Activated naive CD4-positive, alpha-beta T cell treated with anti-CD3 and anti-CD28 coated beads, Interleukin-2, amount 50 U/mL, for 72 hours (primary cell): ENCODE data around the gene MGST3. TPM values are rescaled to one million over a fixed set of nuclear protein-coding genes. Genes with fewer than 3 reads are reported as not detected.
"Not testable (repeated sequence)": the region's sequence is repeated elsewhere in the genome, so short reads cannot be mapped to it uniquely, and the experiment has no call there.

Experiments used
- ATAC-seq, 2 donors: fragments of 150-1000 bp; cut with Tn5 transposase; 2 replicates each; pipeline ENCODE4 v1.10.0; 2021; ENCODE audit warnings: mild to moderate bottlenecking in 2 of 2, moderate library complexity in 2 of 2
- DNase-seq, 2 donors: peaks; one replicate each; pipeline ENCODE4 v3.0.0; 2021 to 2022; ENCODE audit warnings: low spot score in 2 of 2
- H3K27ac Mint-ChIP-seq, 2 donors: one replicate each; pipeline ENCODE4 v1.8.0; 2022; ENCODE audit warnings: mild to moderate bottlenecking in 2 of 2, mixed read lengths in 2 of 2
- H3K36me3 Mint-ChIP-seq, 2 donors: one replicate each; pipeline ENCODE4 v1.8.0; 2022; ENCODE audit warnings: mixed read lengths in 2 of 2
- H3K9me3 Mint-ChIP-seq, 2 donors: one replicate each; pipeline ENCODE4 v1.8.0; 2022; ENCODE audit warnings: mixed read lengths in 2 of 2
- total RNA-seq, 2 donors: library from RNA; stranded (reverse); gene quantifications; one replicate each; pipeline ENCODE4 v1.2.3, GENCODE V29; 2022

MGST3 gene
- 10 to 100 TPM; 33.6 to 72.2 TPM for total RNA-seq

- DNase-seq (peak; percentile 92 to 96), ATAC-seq (peak; percentile 84 to 90)
- Mint-ChIP-seq H3K36me3 (no peaks in the 10 kb centered on the region), H3K9me3 (no peaks in the 10 kb centered on the region), H3K27ac (no peak within 1 kb of the TSS)
Measured at GRCh38 chr1:165630629-165631341, at the start of gene MGST3. MGST3 (plus strand) TSS chr1:165631234; CDS start chr1:165649848, 18,614 bp downstream.

- Mint-ChIP-seq H3K27ac (no peak overlapping the region), H3K36me3 (no peaks in the 10 kb centered on the region), H3K9me3 (no peaks in the 10 kb centered on the region)
- no peak for DNase-seq
- ATAC-seq: no peak
Measured at GRCh38 chr1:165581926-165582325, 49.1 kb upstream of the MGST3 start.

DNA sequence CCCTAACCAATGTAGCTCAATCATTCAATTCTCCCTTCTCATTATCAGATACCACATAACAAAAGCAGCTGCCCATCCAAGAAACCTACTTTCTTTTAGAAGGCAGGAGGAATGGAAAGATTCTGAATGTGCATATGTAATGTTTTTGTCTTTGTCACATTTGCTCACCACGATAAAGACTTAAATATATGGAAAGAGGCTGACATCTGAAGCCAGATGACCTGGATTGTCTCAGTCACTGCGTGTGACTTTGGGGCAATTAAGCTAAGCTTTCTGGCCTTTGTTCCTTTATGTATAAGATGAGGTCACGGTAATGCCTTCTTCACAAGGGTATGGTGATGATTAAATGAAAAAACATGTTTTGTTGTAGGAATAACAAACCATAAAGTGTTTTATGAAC lies 44.6 kb upstream of the MGST3 start:
- Mint-ChIP-seq H3K27ac (no peak overlapping the region), H3K9me3 (no peaks in the 10 kb centered on the region), H3K36me3 (no peaks in the 10 kb centered on the region)
- DNase-seq: no peak
- no peak for ATAC-seq

- not testable (repeated sequence) for DNase-seq, ATAC-seq, H3K27ac Mint-ChIP-seq
Measured at GRCh38 chr1:165591391-165591790, 39.6 kb upstream of the MGST3 start.

DNA sequence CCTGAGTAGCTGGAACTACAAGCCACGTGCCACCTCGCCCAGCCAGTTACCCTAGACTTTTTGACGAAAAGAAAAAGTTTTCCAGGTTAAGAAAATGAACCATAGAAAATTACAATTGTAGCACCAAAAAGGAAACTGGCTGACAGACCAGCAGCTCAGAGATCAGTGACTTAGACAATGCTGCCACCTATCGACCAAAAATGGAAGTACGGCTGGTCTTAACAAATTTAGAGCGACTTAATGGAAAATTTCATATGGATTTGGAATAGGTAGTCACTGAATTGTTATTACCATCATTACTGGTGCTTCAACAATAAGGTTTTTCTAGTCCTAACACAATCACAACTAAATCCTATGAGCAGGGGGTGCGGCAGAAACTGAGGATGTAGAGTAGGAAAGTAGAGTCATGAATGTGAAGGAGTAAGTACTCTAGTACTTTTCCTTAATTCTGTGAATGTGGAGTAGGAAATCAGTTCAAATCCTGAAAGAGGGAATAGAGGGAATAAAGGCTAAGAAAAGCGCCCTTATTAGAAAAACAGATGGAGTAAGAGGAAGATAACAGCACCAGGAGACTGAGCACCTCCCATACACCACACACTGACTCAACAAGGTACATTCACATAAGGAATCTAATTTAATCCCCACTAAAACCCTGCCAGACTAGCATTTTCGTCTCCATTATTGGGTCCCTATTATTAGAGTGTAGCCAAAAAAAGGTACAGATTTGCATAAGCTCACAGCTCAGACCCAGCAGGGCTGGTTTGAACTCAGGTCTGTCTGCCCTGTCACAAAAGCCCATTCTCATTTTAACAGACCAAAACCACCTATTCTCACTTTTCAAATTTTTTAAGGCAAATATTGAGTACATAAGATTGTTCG lies 37.9 kb upstream of the MGST3 start:
- peak in 1 of 2 donors; percentile 64 for ATAC-seq
- Mint-ChIP-seq H3K36me3 (no peaks in the 10 kb centered on the region), H3K27ac (no peak overlapping the region), H3K9me3 (no peaks in the 10 kb centered on the region)
- peak; percentile 58 to 78 for DNase-seq

More at GRCh38 chr1:165591391-165591790, 39.6 kb upstream of the MGST3 start:
- not testable (repeated sequence) for H3K9me3 Mint-ChIP-seq, H3K36me3 Mint-ChIP-seq

DNA sequence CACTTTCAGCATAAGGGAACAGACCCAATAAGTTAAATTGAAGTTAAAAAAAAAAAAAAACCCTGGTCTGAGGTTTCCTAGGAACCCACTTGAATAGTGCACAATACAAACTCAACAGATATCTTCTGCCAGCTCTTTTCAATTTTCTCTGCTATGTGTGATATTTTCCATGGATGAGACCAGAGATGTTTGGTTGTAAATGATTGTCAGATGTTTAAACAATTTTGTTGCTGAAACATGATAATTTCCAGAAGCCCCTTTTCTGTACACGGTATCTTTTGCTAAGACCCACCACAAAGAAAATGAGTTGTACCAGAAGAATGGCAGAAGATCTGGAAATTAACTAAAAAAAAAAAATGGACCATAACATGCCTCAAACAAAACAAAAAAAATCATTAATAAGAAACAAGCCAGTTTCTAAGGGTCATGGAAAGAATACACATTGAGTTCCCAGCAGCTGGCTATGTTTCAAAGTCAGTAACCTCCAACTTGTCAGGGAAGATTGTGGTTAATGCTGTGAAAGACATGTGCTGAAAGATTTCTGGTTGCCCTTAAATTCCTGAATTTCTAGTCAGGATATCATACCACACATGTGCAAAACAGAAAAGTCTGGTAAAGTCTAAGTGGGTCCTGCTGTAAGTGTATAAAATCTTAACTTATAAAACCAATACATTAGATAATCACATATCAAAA lies 35.6 kb upstream of the MGST3 start:
- Mint-ChIP-seq H3K9me3 (no peaks in the 10 kb centered on the region), H3K36me3 (no peaks in the 10 kb centered on the region), H3K27ac (no peak overlapping the region)
- DNase-seq (no peak), ATAC-seq (no peak)

GRCh38 chr1:165597883-165598675 lies 33.0 kb upstream of the MGST3 start:
- no peaks in the 10 kb centered on the region for H3K36me3 Mint-ChIP-seq

DNA sequence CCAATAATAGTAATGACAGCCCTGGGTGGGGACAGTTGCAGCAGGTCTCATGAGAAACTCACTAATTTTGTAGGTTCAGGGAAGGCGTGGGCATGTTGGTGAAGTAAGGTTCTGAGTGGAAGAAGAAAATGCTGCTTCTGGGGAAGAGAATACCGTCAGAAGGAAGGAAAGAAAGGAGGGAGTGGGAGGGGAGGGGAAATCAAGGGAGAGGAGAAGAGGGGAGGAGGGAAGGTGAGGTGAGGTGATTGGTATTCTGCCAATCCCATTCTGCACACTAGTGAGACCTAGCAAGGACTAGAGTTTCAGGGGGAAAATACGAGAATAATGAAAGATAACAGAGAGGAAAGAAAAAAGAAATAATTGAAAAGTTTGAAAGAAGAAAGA lies 32.4 kb upstream of the MGST3 start:
- H3K27ac Mint-ChIP-seq: peak overlapping the region; percentile 87 to 98
- no peak for ATAC-seq
- H3K9me3 Mint-ChIP-seq: no peaks in the 10 kb centered on the region
- no peaks in the 10 kb centered on the region for H3K36me3 Mint-ChIP-seq
- no peak for DNase-seq

More at GRCh38 chr1:165597883-165598675, 33.0 kb upstream of the MGST3 start:
- Mint-ChIP-seq H3K9me3 (no peaks in the 10 kb centered on the region), H3K27ac (peak overlapping the region; percentile 87 to 98)
- DNase-seq (peak; percentile 93 to 98), ATAC-seq (peak; percentile 97 to 98)

DNA sequence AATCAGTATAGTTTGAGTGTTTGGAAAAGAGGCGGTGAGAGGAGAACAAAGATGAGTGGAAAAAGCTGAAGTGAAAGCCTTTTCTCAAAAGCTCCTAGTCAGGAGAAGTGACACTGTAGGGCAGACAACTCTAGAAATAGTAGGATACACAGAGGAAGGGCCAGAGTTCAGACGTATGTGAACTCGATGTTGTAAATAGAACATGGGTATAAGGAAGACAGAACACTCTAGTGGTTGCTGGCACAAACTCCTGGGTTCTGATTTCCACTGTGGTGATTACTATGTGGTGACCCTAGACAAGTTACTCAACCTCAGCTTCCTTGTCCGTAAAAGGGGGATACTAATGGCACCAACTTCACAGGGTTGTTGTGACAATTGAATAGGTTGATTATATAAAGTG lies 30.2 kb upstream of the MGST3 start:
- DNase-seq: no peak
- Mint-ChIP-seq H3K27ac (no peak overlapping the region), H3K9me3 (no peaks in the 10 kb centered on the region), H3K36me3 (no peaks in the 10 kb centered on the region)
- ATAC-seq: no peak

DNA sequence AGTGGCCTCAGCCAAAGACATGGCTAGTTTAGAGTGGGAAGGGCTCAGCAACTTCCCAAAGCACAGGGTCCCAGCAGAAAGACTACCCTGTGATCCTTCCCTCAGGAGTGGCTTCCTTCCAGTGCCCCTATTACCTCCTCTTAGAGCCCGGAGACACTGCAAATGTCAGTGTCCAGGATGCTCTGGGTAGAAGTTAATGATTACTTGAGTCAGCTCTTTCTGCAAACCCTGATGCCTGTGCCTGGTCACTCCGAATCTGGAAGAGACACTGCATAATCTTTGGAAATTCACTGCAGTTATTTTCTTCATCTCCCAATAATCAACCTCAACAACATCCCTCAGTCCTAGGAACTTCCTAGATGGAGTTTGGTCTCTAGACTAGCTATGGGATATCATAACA lies 27.2 kb upstream of the MGST3 start:
- Mint-ChIP-seq H3K9me3 (no peaks in the 10 kb centered on the region), H3K36me3 (no peaks in the 10 kb centered on the region), H3K27ac (peak overlapping the region in 1 of 2 donors; percentile 25)
- no peak for DNase-seq
- ATAC-seq: no peak

DNA sequence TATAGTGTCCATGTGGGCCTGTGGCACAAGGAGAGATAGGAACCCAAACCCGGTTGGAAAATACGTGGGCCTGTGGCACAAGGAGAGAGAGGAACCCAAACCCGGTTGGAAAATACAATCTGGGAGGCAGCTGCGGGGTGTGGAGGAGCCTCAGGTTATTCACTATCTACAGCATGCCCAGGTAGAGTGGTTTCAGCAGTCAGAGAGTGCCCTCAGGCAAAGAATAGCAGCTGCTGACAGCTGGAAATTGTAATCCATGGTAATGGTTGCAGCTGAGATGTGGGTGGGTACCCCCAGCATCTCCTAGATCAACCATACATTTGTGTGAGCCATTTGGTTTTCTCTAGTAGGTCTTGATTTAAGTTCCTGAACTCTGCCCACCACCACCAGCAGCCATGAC lies 25.8 kb upstream of the MGST3 start:
- ATAC-seq: no peak
- Mint-ChIP-seq H3K27ac (no peak overlapping the region), H3K9me3 (no peaks in the 10 kb centered on the region), H3K36me3 (no peaks in the 10 kb centered on the region)
- no peak for DNase-seq

DNA sequence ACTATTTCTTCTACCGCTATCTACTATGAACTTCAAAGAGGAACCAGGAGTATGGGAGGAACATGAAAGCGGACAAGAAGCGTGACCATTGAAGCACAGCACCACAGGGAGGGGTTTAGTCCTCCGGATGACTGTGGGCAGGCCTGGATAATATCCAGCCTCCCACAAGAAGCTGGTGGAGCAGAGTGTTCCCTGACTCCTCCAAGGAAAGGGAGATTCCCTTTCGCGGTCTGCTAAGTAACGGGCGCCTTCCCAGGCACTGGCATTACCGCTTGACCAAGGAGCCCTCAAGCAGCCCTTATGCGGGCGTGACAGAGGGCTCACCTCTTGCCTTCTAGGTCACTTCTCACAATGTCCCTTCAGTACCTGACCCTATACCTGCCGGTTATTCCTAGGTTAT lies 24.4 kb upstream of the MGST3 start:
- DNase-seq, H3K9me3 Mint-ChIP-seq, ATAC-seq, H3K27ac Mint-ChIP-seq, H3K36me3 Mint-ChIP-seq: not testable (repeated sequence)

DNA sequence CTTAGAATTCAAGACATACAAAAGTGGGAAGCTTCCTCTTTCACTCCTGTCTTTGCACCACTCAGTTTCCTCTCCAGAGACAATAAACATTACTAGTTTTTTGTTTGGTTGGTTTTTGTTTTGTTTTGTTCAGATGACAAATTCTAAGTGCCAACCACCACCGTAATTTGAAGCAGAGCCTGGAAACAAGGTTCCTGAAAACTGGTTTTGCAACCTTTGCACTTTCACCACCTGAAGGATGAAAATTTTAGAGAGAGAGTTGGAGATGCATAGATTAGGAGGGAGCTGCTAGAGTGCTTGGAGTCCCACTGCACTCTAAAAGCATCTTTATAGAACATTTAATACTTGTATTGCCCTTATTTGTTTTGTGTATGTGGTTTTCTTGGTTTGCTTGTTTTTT lies 20.2 kb upstream of the MGST3 start:
- Mint-ChIP-seq H3K9me3 (peaks cover 0 to 4% of the 10 kb centered on the region in 2 donors), H3K36me3 (no peaks in the 10 kb centered on the region), H3K27ac (no peak overlapping the region)
- no peak for DNase-seq
- ATAC-seq: no peak

- Mint-ChIP-seq H3K27ac (no peak overlapping the region), H3K9me3 (peaks cover 0 to 4% of the 10 kb centered on the region in 2 donors), H3K36me3 (no peaks in the 10 kb centered on the region)
- DNase-seq: no peak
- no peak for ATAC-seq
Measured at GRCh38 chr1:165612062-165612461, 19.0 kb upstream of the MGST3 start.

DNA sequence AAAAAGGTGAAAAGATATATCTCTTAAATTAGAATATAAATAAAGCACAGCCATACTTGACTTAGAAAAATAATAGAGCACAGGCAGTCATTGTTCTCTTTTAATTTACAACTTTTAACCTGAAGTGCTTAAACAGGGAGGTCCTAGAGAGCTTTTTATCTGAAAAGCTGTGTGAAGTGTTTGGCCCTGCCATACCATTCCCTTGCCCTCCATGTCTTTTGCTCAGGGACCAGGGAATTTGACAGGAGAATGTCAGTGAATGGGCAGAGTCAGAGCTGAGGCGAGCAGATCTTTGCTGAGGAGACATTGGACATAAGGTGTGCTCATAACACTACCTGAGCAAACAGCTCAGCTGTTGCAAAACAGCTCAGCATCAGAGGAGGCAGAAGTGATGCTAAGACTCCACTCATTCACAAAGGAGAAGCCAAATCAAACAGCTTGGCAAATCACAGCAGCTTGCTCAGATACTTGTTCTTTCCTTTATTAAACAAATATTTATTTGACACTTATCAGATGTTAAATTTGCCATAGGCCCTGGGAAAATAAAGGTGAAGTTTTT lies 14.9 kb upstream of the MGST3 start:
- Mint-ChIP-seq H3K36me3 (no peaks in the 10 kb centered on the region), H3K9me3 (peaks cover 0 to 4% of the 10 kb centered on the region in 2 donors), H3K27ac (no peak overlapping the region)
- DNase-seq (no peak), ATAC-seq (peak in 1 of 2 donors; percentile 52)

GRCh38 chr1:165616987-165617546 lies 14.0 kb upstream of the MGST3 start:
- no peak for DNase-seq
- no peak overlapping the region for H3K27ac Mint-ChIP-seq
- H3K9me3 Mint-ChIP-seq: peaks cover 0 to 4% of the 10 kb centered on the region in 2 donors
- ATAC-seq: no peak
- H3K36me3 Mint-ChIP-seq: no peaks in the 10 kb centered on the region
